Measurements from ENCODE around the gene ASAP3. TPM values are rescaled to one million over a fixed set of nuclear protein-coding genes. Genes with fewer than 3 reads are reported as not detected.
A peak's percentile ranks its signal among the peaks of the same experiment; 100 is the strongest.

Gene ASAP3
- total and polyA plus RNA-seq, 9 of the 15 experiments (the other 6 are each of a cell fraction or from before 2014, with no cell fraction given), result 1.7 to 31.2 (median 17.4) TPM

DNA sequence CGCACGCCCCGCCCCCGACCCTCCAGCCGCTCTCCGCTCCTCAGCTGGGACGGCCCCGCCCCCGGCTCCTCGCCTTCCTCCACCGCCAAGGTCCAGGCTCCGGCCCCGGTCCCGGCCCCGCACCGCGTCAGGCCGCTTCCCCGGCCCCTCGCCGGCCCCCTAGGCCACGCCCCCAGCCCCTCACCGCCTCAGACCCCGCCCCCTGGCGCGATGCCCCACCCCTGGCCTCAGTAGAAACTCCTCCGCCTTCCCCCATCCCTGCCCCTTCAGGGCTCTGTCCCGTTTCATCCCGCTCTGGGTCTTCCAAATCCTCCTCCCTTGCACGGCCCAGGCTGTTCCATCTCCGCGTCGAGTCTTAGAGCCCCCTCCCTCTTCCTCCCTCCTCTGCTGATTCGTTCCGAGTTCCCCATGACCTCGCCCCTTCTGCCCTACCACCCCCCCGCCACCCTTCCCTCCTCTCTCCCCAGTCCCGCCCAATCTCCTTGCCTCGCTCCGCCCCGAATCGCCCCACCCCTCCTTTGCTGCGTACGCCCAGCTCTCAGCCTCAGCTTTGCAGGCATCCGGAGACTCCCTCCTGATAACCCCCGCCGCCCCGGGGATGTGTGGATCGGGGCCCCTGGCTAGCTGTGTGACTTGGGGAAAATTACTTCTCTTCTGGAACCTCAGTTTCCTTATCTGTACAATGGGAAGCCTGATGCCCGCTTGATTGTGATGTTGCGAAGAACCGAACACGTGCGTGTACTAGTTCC, 448 bp upstream of the ASAP3 start (continued):
- TF ChIP-seq, protein P1, sequence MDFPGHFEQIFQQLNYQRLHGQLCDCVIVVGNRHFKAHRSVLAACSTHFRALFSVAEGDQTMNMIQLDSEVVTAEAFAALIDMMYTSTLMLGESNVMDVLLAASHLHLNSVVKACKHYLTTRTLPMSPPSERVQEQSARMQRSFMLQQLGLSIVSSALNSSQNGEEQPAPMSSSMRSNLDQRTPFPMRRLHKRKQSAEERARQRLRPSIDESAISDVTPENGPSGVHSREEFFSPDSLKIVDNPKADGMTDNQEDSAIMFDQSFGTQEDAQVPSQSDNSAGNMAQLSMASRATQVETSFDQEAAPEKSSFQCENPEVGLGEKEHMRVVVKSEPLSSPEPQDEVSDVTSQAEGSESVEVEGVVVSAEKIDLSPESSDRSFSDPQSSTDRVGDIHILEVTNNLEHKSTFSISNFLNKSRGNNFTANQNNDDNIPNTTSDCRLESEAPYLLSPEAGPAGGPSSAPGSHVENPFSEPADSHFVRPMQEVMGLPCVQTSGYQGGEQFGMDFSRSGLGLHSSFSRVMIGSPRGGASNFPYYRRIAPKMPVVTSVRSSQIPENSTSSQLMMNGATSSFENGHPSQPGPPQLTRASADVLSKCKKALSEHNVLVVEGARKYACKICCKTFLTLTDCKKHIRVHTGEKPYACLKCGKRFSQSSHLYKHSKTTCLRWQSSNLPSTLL (IDR thresholded peaks at IDR 0.05), result no peak
- TF ChIP-seq DPF2 (IDR thresholded peaks at IDR 0.05) (peak; percentile 85), ZBTB7A (IDR thresholded peaks at IDR 0.05; ENCODE audit: borderline replicate concordance, control insufficient read depth, low read depth, low read length) (peak; percentile 25), POLR2A (conservative IDR thresholded peaks at IDR 0.05) (peak; percentile 64), NR2C2 (CRISPR knock-in tag; IDR thresholded peaks at IDR 0.05) (no peak), NR2C2 (tag; IDR thresholded peaks at IDR 0.05) (peak; percentile 47), ETS1 (conservative IDR thresholded peaks at IDR 0.05; ENCODE audit: control insufficient read depth, low read depth, low read length) (peak; percentile 61; the same call in 1 of the 2 replicates), TRIM24 (IDR thresholded peaks at IDR 0.05) (peak in 1 of 2 experiments; percentile 42; a peak in 1 of 4 replicates), KDM1A (IDR thresholded peaks at IDR 0.05) (peak; percentile 93 to 97), EP400 (IDR thresholded peaks at IDR 0.05) (peak; percentile 71), ZBTB26 (CRISPR knock-in tag; IDR thresholded peaks at IDR 0.05) (peak; percentile 78; the same call in 1 of the 2 replicates)
- TF ChIP-seq, protein P2, sequence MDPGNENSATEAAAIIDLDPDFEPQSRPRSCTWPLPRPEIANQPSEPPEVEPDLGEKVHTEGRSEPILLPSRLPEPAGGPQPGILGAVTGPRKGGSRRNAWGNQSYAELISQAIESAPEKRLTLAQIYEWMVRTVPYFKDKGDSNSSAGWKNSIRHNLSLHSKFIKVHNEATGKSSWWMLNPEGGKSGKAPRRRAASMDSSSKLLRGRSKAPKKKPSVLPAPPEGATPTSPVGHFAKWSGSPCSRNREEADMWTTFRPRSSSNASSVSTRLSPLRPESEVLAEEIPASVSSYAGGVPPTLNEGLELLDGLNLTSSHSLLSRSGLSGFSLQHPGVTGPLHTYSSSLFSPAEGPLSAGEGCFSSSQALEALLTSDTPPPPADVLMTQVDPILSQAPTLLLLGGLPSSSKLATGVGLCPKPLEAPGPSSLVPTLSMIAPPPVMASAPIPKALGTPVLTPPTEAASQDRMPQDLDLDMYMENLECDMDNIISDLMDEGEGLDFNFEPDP (CRISPR knock-in tag; IDR thresholded peaks at IDR 0.05), result no peak
